A549 (cell line): ENCODE measurements around the gene CMTM4. TPM values are rescaled to one million over a fixed set of nuclear protein-coding genes. Genes with fewer than 3 reads are reported as not detected.

Source experiments
- ATAC-seq, 2 experiments: fragments of 200-7000 bp in 1 of 2; fragments of >200 bp in 1 of 2; cut with Nextera tagmentation in 1 of 2; cut with Tn5 transposase in 1 of 2; 3 replicates each; pipeline versions ENCODE4 v1.8.0 to v1.9.1; 2018 to 2020; ENCODE audit warnings: mild to moderate bottlenecking in 1 of 2, moderate library complexity in 1 of 2
- CTCF ChIA-PET: fragments of 300-600 bp; sonication (Branson Sonifier 250); formaldehyde crosslinking; extraction: SDS; loops from one replicate; lab custom pipeline; 2021; ENCODE audit warnings: antibody characterized with exemption, inconsistent platforms; lab: Yijun Ruan, JAX
- POLR2A ChIA-PET: fragments of 350-600 bp; formaldehyde crosslinking; extraction: SDS; loops from one replicate; lab custom pipeline; 2021; ENCODE audit warnings: antibody characterized with exemption, inconsistent platforms; lab: Yijun Ruan, JAX
- DNase-seq, 2 experiments: peaks; one replicate each; pipeline versions ENCODE4 v3.0.0 to v3.0.0-alpha.2; 2011 to 2016; ENCODE audit warnings: low read depth in 1 of 2, low spot score in 1 of 2
- FAIRE-seq: peaks from 2 replicates; lab custom pipeline; 2011; peaks lifted over from hg19 to GRCh38; lab: Jason Lieb, UNC
- H3K27ac ChIP-seq, 2 experiments: fragments of >200 bp; sonication (Bioruptor Twin); formaldehyde crosslinking; 3 replicates each; pipeline ENCODE4 v1.5.1; 2016 to 2017
- H3K4me1 ChIP-seq: fragments of >200 bp; sonication (Bioruptor Twin); formaldehyde crosslinking; 3 replicates; pipeline ENCODE4 v1.6.1; 2016
- H3K4me2 ChIP-seq: fragments of >200 bp; sonication (Bioruptor Twin); formaldehyde crosslinking; 3 replicates; pipeline ENCODE4 v1.6.1; 2016
- H3K4me3 ChIP-seq: fragments of >200 bp; sonication (Bioruptor Twin); formaldehyde crosslinking; 3 replicates; pipeline ENCODE4 v1.5.1; 2016
- H3K9me3 ChIP-seq: fragments of >200 bp; sonication (Bioruptor Twin); formaldehyde crosslinking; 3 replicates; pipeline ENCODE4 v1.6.1; 2016
- CBX8 ChIP-seq: fragments of 200-600 bp; sonication (generic); IDR thresholded peaks from 2 replicates; pipeline ENCODE4 v1.6.1; 2016
- CEBPB ChIP-seq, 2 experiments: fragments of >200 bp in 1 of 2; sonication (Bioruptor Twin) in 1 of 2; formaldehyde crosslinking in 1 of 2; IDR thresholded peaks; 2 replicates each; pipeline ENCODE4 v1.6.1; 2012 to 2016
- CHD2 ChIP-seq: fragments of 150-350 bp; IDR thresholded peaks from 2 replicates; pipeline ENCODE4 v1.6.1; 2014; ENCODE audit warnings: low read length; ENCODE audit not compliant: partially characterized antibody
- CHD4 ChIP-seq: fragments of 200-600 bp; sonication (generic); IDR thresholded peaks from 2 replicates; pipeline ENCODE4 v1.6.1; 2016; ENCODE audit warnings: antibody characterized with exemption, mild to moderate bottlenecking, borderline replicate concordance
- EP300 ChIP-seq, 2 experiments: fragments of >200 bp; sonication (Bioruptor Twin); formaldehyde crosslinking; IDR thresholded peaks; 2 replicates in 1 of 2; 3 replicates in 1 of 2; pipeline ENCODE4 v1.6.1; 2016 to 2017
- FOSB ChIP-seq: fragments of 250-450 bp; sonication (Bioruptor Pico); IDR thresholded peaks from 2 replicates; pipeline ENCODE4 v1.5.0; 2020; ENCODE audit warnings: mild to moderate bottlenecking, moderate library complexity
- FOXS1 ChIP-seq: fragments of 250-450 bp; sonication (Bioruptor Pico); IDR thresholded peaks from 2 replicates; pipeline ENCODE4 v1.5.0; 2020; ENCODE audit warnings: mild to moderate bottlenecking, moderate library complexity
- GATA3 ChIP-seq: IDR thresholded peaks from 2 replicates; pipeline ENCODE4 v1.6.1; 2012; ENCODE audit warnings: borderline replicate concordance
- HDAC2 ChIP-seq: fragments of 200-600 bp; sonication (generic); IDR thresholded peaks from 2 replicates; pipeline ENCODE4 v1.6.1; 2016
- HOXB13 ChIP-seq: fragments of 250-450 bp; sonication (Bioruptor Pico); IDR thresholded peaks from 2 replicates; pipeline ENCODE4 v1.5.0; 2020; ENCODE audit warnings: low read depth, mild to moderate bottlenecking, moderate library complexity
- JUNB ChIP-seq: fragments of >200 bp; sonication (Bioruptor Twin); formaldehyde crosslinking; IDR thresholded peaks from 2 replicates; pipeline ENCODE4 v1.6.1; 2016
- KDM5A ChIP-seq: fragments of 200-600 bp; sonication (generic); IDR thresholded peaks from 2 replicates; pipeline ENCODE4 v1.6.1; 2016; ENCODE audit warnings: antibody characterized with exemption, mild to moderate bottlenecking
- MAZ ChIP-seq: fragments of 150-350 bp; IDR thresholded peaks from 2 replicates; pipeline ENCODE4 v1.6.1; 2014; ENCODE audit warnings: antibody characterized with exemption, low read depth, low read length, borderline replicate concordance
- NPAS2 ChIP-seq: fragments of 250-450 bp; sonication (Bioruptor Pico); IDR thresholded peaks from 2 replicates; pipeline ENCODE4 v1.8.0; 2022; ENCODE audit warnings: mild to moderate bottlenecking, moderate library complexity, borderline replicate concordance
- NR3C1 ChIP-seq: fragments of >200 bp; sonication (Bioruptor Twin); formaldehyde crosslinking; IDR thresholded peaks from 3 replicates; pipeline ENCODE4 v1.6.1; 2017
- RARB ChIP-seq: fragments of 250-450 bp; sonication (Bioruptor Pico); IDR thresholded peaks from 2 replicates; pipeline ENCODE4 v1.8.0; 2021; ENCODE audit warnings: mild to moderate bottlenecking, moderate library complexity
- RFX5 ChIP-seq: fragments of 450-650 bp; IDR thresholded peaks from 2 replicates; pipeline ENCODE4 v1.7.1; 2014; ENCODE audit warnings: antibody characterized with exemption, mild to moderate bottlenecking, moderate library complexity
- ZC3H11A ChIP-seq: fragments of 450-650 bp; IDR thresholded peaks from 2 replicates; pipeline ENCODE4 v1.6.1; 2014; ENCODE audit warnings: antibody characterized with exemption, mild to moderate bottlenecking
- ZFP36 ChIP-seq: fragments of 450-650 bp; IDR thresholded peaks from 2 replicates; pipeline ENCODE4 v1.6.1; 2014; ENCODE audit warnings: borderline replicate concordance; ENCODE audit not compliant: partially characterized antibody
- ZNF302 ChIP-seq: fragments of 250-450 bp; sonication (Bioruptor Pico); IDR thresholded peaks from 2 replicates; pipeline ENCODE4 v1.9.0; 2021; ENCODE audit warnings: inconsistent platforms, mild to moderate bottlenecking, moderate library complexity
- WGBS: methylation state at CpG from one replicate; pipeline ENCODE4 v1.1.6; 2017; ENCODE audit errors: missing lambda C conversion rate; 5-methylcytosine and 5-hydroxymethylcytosine counted together
- polyA plus RNA-seq, 4 experiments: library from polyadenylated mRNA; depleted of rRNA in 3 of 4; stranded (reverse); fragments of >200 nt; fragmentation: RNase III in 1 of 4; extraction: RNeasy Plus Mini Kit Qiagen cat#74134 plus additional on column Dnase treatment in 1 of 4; gene quantifications; 2 replicates in 3 of 4; 3 replicates in 1 of 4; pipeline ENCODE4 v1.2.3, GENCODE V29; 2011 to 2017
- TF ChIP-seq, protein P1 (sequence below): fragments of 450-650 bp; IDR thresholded peaks from 2 replicates; pipeline ENCODE4 v1.6.1; 2014; ENCODE audit warnings: antibody characterized with exemption
- TF ChIP-seq, protein P2 (sequence below): fragments of 250-450 bp; sonication (Bioruptor Pico); IDR thresholded peaks from 2 replicates; pipeline ENCODE4 v1.5.0; 2020; ENCODE audit warnings: low read depth, mild to moderate bottlenecking, moderate library complexity
- TF ChIP-seq, protein P3 (sequence below): fragments of >200 bp; sonication (Bioruptor Twin); formaldehyde crosslinking; IDR thresholded peaks from 3 replicates; pipeline ENCODE4 v1.5.1; 2016

CMTM4 gene
- polyA plus RNA-seq, 2 of the 4 experiments (the other 2 are of a cell fraction) = 24.8 to 58.6 TPM

DNA sequence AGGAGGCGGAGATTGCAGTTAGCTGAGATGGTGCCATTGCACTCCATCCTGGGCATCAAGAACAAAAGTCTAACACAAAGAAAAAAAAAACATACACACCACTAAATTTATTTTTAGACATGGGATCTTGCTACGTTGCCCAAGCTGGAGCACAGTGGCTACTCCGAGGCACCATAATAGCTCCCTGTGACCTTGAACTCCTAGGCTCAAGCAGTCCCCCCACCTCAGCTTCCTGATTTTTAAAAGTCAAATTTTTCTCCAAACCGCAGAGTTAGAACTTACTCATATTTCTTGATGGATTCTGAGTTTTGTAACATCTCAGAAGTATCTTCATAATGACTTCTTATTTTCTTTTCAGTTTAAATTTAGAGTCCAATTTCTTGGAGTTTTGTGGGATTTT lies 3.4 kb downstream of the CMTM4 start:
- ChIA-PET POLR2A (no interaction called here), CTCF (interaction anchor here (0.6 to 3.0 kb wide), 4 partner anchors 32 to 137 kb away, joined by 3 to 15 read pairs (median 4); partner anchors contain the start of gene NAE1)
- Histone ChIP-seq H3K9me3 (no peaks in the 10 kb centered on the region), H3K4me3 (no peak overlapping the region), H3K4me1 (peaks cover 50% of the 10 kb centered on the region), H3K4me2 (no peak overlapping the region), H3K27ac (no peak overlapping the region)
- no peak for FAIRE-seq
- TF ChIP-seq KDM5A = no peak
- no peak for TF ChIP-seq CEBPB (IDR thresholded peaks at IDR 0.05)
- no peak for TF ChIP-seq CBX8
- no peak for TF ChIP-seq NPAS2
- no peak for ATAC-seq
- WGBS = 95% methylated on average over 4 of the region's 4 CpGs
- DNase-seq = no peak

DNA sequence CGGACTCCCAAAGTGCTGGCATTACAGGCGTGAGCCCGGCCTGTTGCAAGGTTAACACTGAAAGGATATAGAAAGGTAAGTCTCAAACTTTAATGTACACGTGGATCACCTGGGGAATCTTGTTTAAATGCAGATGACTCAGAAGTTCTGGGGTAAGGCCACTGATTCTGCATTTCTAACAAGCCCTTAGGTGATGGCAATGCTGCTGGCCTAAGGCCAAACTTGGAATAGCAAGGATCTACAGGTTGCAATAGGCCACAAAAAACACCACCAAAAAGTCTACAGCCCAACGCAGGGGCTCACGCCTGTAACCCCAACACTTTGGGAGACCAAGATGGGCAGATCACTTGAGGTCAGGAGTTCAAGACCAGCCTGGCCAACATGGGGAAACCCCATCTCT lies 4.2 kb downstream of the CMTM4 start:
- H3K4me2 ChIP-seq = no peak overlapping the region
- no peak for ATAC-seq
- WGBS = 74% methylated on average over 6 of the region's 6 CpGs
- no peak overlapping the region for H3K4me3 ChIP-seq
- TF ChIP-seq NPAS2 = no peak
- TF ChIP-seq, all 56 proteins: peak for 0
- CTCF ChIA-PET = interaction anchor here (1.0 to 3.0 kb wide), 3 partner anchors 31 to 41 kb away, joined by 3 to 15 read pairs (median 5); no protein-coding TSS in a partner anchor
- no peak for FAIRE-seq
- POLR2A ChIA-PET = no interaction called here
- Histone ChIP-seq H3K9me3 (no peaks in the 10 kb centered on the region), H3K27ac (no peak overlapping the region), H3K4me1 (peaks cover 48% of the 10 kb centered on the region)
- no peak for DNase-seq

DNA sequence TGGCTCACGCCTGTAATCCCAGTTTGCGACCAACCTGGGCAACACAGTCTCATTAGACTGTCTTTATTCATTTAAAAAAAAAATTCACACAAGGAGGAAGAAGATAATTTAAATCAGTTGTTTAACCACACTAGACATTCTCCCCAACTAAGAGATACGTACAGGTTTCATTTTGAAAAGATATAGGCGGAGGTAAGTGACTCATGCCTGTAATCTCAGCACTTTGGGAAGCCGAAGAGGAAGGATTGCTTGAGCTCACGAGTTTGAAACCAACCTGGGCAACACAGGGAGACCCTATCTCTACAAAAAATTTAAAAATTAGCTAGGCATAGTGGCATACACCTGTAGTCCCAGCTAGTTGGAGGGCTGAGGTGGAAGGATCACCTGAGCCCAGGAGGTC lies 5.3 kb downstream of the CMTM4 start:
- no peak for FAIRE-seq
- ChIA-PET POLR2A (no interaction called here), CTCF (interaction anchor here (0.6 to 3.0 kb wide), 6 partner anchors 8 to 143 kb away, joined by 3 to 15 read pairs (median 5); partner anchors contain the start of gene DYNC1LI2)

More for the DNA sequence above, 5.3 kb downstream of the CMTM4 start:
- Histone ChIP-seq H3K4me3 (no peak overlapping the region), H3K9me3 (no peaks in the 10 kb centered on the region), H3K4me2 (peak overlapping the region; percentile 52; the same call in 2 of the 3 replicates)
- no peak for DNase-seq
- 87% methylated on average over 6 of the region's 6 CpGs for WGBS
- no peak for TF ChIP-seq MAZ
- TF ChIP-seq NR3C1 = no peak
- TF ChIP-seq HOXB13 (CRISPR knock-in tag) = no peak
- TF ChIP-seq, protein P1, sequence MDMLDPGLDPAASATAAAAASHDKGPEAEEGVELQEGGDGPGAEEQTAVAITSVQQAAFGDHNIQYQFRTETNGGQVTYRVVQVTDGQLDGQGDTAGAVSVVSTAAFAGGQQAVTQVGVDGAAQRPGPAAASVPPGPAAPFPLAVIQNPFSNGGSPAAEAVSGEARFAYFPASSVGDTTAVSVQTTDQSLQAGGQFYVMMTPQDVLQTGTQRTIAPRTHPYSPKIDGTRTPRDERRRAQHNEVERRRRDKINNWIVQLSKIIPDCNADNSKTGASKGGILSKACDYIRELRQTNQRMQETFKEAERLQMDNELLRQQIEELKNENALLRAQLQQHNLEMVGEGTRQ = no peak
- TF ChIP-seq FOXS1 (CRISPR knock-in tag) = no peak
- no peak for TF ChIP-seq RARB (CRISPR knock-in tag)
- no peak for TF ChIP-seq CHD4
- no peak for TF ChIP-seq RFX5
- no peak for TF ChIP-seq JUNB
- no peak for TF ChIP-seq HDAC2
- TF ChIP-seq, protein P2, sequence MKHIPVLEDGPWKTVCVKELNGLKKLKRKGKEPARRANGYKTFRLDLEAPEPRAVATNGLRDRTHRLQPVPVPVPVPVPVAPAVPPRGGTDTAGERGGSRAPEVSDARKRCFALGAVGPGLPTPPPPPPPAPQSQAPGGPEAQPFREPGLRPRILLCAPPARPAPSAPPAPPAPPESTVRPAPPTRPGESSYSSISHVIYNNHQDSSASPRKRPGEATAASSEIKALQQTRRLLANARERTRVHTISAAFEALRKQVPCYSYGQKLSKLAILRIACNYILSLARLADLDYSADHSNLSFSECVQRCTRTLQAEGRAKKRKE (CRISPR knock-in tag) = no peak
- TF ChIP-seq EP300 (IDR thresholded peaks at IDR 0.05) = no peak
- no peak for TF ChIP-seq CHD2
- TF ChIP-seq GATA3 = no peak
- TF ChIP-seq FOSB (CRISPR knock-in tag) = no peak
- TF ChIP-seq, protein P3, sequence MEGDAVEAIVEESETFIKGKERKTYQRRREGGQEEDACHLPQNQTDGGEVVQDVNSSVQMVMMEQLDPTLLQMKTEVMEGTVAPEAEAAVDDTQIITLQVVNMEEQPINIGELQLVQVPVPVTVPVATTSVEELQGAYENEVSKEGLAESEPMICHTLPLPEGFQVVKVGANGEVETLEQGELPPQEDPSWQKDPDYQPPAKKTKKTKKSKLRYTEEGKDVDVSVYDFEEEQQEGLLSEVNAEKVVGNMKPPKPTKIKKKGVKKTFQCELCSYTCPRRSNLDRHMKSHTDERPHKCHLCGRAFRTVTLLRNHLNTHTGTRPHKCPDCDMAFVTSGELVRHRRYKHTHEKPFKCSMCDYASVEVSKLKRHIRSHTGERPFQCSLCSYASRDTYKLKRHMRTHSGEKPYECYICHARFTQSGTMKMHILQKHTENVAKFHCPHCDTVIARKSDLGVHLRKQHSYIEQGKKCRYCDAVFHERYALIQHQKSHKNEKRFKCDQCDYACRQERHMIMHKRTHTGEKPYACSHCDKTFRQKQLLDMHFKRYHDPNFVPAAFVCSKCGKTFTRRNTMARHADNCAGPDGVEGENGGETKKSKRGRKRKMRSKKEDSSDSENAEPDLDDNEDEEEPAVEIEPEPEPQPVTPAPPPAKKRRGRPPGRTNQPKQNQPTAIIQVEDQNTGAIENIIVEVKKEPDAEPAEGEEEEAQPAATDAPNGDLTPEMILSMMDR = no peak
- TF ChIP-seq NPAS2 = no peak
- TF ChIP-seq ZFP36 = no peak
- no peak for TF ChIP-seq ZNF302 (CRISPR knock-in tag)
- no peak for TF ChIP-seq ZC3H11A
- TF ChIP-seq, all 56 proteins: peak for 0
- Histone ChIP-seq H3K4me1 (peaks cover 47% of the 10 kb centered on the region), H3K27ac (no peak overlapping the region)
- ATAC-seq = no peak
